Daoy (cell line): ENCODE measurements around the gene SCLY. TPM values are rescaled to one million over a fixed set of nuclear protein-coding genes. Genes with fewer than 3 reads are reported as not detected.

ENCODE experiments used
- DNase-seq: peaks from one replicate; pipeline ENCODE4 v3.0.0-alpha.2; 2015; ENCODE audit warnings: low read depth
- total RNA-seq: library from RNA; depleted of rRNA; stranded (reverse); fragments of >200 nt; shearing (Covaris generic); gene quantifications from 2 replicates; pipeline ENCODE4 v1.2.3, GENCODE V29; 2014

The SCLY gene
- total RNA-seq, 1 experiment from 2014 or later: 29.7 TPM

DNA sequence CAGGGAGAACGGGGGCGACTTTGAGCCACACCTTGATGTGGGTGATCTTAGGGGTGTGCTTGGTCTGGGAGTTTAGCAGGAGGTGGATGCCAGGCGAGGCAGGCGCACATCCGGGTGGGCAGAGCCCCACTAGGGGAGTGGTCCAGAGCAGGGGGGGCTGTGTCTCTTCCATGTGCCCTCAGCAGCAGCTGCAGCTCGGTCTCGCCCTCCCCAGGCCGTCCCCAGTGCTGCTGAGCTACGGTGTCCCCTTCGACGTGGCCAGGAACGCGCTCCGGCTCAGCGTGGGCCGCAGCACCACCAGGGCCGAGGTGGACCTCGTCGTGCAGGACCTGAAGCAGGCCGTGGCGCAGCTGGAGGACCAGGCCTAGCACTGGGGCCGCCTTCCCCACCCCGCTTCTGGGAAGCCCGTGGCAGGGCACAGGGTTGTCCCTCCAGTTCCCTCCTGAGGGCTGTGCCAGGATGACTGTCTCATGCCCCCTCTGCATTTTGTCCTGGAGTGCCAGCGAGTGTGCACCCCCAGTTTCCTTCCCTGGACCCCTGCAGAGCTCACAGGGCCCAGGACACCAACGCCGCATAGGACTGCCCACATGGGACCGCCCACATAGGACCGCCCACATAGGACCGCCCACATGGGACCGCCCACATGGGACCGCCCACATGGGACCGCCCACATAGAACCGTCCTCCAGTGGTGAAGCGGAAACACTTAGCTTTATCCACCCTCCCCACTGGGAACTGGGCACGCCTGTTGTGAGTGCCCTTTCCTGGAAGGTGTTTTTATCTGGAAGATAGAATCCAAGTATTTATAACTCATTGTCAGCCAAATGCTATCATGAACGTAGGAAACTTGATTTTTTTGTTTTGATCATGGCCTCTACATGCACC is 37.4 kb downstream of the SCLY start:
- DNase-seq: peak; percentile 76

DNA sequence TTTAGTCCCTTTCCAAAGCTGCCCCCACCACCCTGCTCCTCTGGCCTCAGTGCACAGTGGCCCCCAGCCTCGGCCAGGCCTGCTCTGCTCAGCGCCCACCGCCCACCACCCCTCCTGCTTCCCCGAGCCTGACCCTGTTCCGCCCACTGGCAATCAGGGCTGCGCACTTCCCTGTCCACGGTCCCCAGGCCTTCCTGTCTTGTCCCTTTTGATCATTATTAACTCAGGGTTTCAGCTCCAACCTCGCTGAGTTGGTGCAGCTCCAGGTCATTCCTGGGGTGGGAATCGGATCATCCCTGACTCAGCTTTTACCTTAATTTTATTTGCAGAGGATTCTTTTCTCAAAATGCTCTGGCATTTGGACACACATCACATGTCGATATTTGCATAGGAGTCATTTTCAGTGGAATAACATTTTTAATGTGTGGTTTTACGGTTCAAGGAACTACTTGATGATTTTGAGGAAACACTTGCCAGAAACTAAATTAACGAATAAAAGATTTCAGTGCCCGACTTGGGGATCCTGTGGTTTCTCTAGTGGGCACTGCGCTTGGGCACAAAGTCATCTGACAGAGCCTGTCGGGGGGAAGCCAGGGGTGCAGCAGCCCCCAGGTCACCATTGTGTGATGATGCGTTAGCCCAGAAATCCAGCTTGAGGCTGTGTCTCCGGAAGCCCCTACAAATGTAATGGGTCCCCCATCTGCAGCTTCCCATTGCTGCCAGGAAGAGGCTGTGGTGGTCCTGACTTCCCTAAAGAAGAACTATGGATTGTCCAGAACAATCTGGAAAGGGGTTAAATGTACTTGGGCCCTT is 38.3 kb downstream of the SCLY start:
- no peak for DNase-seq

DNA sequence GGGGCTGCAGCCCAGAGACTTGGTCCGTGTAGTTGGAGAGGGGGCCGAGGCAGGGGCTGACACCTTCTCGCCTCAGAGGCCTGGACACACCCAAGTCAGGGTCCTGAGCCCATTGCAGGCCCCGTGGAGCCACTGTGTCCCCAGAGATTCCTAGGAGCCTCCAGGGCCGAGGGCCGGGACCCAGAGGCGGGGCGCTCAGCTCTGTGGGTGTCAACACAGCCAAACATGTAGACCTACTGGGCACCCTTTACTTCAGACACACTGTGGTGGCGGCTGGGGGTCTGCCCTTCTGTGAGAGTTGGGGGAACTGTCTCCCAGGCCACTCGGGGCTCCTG is 38.9 kb downstream of the SCLY start:
- no peak for DNase-seq

DNA sequence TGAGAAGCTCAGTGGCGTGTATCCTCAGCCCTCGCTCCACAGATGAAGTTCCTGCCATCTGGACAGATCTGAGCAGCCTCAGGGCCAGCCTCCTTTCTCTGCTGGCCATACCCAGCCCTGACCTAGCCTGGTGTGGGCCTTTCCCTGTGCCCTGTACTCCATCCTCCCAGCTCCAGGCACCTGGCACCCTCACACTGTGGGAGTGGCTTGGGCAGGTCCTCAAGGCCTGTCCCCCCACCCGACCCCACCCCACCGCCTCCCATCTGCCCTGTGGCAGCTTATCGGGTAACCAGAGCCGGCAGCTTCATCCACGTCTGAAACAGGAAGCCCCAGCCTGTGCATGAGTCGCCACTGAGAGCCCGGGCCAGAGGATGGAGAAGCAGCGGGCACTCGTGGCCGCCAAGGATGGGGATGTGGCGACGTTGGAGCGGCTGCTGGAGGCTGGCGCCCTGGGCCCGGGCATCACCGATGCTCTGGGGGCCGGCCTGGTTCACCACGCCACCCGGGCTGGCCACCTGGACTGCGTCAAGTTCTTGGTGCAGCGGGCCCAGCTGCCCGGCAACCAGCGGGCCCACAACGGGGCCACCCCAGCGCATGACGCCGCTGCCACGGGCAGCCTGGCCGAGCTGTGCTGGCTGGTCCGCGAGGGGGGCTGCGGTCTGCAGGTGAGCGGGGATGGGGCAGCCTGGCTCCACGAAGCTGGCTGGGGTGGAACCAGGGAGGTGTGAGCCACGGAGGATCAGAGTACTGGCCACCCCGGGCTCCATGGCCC is 39.4 kb downstream of the SCLY start, which contains the start of gene ESPNL:
ESPNL (plus strand) TSS at position 292 of the 772 bp plus-strand sequence; CDS start at position 372, 80 bp downstream.
- peak; percentile 40 for DNase-seq

DNA sequence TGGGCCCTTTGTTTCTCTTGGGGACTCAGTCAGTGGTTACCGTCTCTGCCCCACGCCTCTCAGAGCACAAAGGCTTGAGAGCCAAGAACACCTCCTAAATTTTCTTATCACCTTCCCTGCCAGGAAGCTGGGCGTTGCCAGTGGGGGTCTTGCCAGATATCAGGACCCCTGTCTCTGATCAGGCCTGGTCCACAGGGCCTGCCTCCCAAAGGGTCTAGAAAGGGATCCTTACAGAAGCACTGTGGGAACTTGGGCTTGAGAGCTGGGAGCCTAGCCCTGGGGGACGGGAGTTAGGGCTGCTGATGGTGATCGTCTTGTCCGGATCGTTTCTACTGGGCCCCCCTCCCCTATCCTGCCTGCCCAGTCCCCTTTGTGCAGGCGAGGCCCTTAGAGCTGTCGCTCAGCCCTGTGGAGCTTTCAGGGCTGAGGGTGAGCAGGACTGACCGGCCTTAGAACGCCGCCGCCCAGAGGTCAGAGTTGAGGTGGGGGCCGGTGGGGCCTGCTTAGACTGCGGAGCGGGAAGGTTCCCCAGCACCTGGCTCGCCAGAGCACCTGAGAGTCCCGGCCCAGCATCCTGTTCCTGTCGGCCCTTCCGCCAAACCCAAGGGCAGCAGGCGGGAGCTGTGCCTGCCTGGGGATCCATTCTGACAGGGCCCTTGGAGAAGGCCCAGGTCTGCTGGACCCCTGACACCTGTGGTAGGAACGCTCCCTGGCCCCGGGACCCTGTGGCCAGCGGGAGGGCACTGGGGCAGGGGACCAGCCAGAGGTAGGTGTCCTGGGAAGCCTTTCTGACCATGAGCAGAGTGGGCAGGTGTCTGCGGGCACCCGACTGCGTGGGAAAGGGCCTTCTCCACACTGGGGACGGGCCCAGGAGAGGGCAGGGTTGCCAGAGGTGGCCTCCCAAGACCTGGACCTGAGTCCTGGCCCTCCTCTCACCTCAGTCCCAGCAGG is 40.3 kb downstream of the SCLY start:
- no peak for DNase-seq

DNA sequence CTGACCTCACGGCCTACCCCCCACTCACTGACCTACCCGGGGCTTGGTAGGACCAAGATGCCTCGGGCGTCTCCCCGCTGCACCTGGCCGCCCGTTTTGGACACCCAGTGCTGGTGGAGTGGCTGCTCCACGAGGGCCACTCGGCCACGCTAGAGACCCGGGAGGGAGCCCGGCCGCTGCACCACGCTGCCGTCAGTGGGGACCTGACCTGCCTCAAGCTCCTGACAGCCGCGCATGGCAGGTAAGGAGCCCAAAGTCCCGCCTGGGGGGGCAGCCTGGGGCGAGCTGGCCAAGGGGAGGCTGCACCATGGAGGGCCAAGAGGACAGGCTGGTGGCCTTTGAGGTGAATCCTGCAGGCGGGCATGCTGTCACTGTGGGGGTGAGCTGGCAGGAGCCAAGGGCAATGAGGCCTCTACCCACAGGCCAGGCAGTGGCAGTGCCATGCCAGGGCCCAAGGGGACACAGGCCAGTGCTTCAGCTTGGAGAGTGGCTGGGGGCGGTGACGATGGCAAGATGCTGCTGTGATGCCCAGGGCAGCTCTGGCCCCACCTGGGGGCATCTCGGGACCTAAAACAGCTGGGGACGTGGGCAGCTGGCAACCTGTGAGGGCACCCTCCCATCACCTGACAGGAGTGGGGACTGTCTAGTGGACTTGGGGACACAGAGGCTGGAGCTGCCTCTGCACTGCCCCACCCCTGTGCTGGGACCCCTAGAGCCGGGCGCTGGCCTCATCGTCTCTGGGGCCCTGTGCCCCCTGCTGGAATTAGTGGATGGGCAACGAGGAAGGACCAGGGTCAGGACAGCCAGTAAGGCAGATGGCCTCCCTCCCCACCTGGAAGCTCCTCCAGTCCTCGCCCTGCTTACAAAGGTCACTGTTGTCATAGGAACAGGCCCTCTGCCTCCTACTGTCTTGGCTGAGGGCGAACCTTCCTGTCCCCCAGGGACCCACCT is 41.4 kb downstream of the SCLY start:
- no peak for DNase-seq

DNA sequence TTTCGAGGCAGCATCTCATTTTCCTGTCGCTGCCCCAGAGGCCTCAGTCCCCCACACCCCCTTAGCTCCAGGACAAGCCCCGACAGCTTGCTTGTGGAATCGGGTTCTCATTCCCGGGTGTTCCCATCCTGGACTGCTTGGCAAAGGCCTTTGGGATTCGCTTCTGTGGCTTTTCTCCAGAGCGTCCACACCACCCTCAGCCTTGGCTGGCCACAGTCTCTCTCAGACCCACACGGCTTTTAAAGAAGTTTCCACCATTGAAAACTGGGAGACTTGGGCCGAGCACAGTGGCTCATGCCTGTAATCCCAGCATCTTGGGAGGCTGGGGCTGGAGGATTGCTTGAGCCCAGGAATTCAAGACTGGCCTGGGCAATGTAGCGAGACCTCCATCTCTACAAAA is 42.1 kb downstream of the SCLY start:
- DNase-seq: no peak

DNA sequence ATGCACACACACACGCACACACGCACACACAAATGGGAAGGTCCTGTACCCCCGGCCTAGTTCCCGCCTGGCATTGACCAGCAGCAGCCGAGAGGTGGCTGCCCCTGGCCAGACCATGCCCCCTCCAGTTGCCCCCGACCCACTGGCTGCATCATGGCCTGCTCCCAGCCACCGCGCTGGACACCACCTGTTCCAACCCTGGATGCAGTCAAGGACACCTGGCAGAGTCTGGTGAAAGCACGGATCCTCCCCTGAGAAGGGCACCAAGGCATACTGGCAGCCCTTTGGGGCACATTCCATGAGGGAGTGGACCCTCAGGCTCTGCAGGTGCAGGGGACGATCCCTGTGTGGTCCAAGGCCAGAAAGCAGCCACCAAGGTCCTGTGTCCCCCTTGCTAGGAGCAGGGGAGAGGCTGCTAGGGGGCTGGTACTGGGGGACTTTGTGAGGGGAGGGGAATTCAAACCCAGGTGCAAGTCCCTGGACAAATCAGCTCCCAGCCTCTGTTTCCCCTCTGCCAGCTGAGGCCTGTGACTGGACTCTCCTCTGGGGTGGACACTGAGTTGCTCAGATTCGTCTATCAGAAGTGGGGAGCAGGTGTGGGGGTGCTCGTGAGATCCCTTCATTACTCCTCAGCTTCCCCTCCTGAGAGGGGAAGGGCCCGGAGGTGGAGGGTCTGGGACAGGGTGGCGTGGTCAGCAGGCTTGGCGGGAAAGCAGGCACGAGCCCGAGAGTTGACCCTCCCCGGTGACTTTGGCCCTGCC is 42.8 kb downstream of the SCLY start:
- DNase-seq: no peak

DNA sequence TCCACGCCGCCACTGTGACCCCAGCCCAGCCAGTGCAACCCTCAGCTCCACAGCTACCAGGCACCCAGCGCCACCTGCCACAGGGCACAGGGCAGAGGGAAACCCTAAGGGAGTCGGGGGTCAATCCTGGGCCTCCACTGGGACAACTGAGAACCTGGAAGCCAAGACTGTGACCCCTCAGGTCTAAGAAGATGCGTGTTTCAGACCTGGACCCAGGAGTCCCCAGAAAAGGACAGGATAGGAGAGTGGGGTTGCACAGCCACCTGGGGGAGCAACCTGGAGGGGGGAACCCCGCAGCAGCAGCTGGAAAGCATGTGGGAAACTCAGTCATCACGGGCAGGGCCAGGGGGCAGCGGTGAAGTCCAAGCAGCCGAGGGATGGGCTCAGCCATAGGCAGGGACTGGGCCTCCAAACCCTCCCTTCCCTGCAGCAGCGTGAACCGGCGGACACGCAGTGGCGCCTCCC is 43.5 kb downstream of the SCLY start:
- DNase-seq: no peak

DNA sequence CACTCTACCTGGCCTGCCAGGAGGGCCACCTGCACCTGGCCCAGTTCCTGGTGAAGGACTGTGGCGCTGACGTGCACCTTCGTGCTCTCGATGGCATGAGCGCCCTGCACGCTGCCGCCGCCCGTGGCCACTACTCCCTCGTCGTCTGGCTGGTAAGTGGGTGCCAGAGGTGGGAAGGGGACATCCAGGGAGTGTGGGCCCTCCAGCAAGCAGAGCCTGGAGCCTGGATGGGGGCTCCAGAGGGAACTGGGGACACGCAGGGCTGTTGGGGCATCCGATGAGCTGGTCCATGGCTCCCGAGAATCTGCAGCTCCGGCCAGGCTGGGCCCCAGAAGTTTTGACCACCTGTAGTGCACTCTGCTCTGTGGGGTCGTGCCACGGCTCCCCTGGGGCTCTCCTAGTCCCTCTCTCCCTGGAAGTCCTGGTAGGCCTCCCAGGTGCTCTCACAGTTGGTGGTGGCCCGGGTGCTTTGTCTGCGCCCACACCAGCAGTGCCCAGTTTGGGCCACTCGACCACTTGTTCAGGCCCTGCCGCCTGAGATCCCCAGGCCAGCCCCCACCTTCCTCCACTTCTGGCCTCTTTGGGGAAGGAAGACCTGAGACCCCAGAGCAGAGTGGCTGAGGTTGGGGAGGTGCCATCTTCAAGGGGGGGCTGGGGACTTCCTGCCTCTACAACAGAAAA is 44.0 kb downstream of the SCLY start:
- DNase-seq: no peak

DNA sequence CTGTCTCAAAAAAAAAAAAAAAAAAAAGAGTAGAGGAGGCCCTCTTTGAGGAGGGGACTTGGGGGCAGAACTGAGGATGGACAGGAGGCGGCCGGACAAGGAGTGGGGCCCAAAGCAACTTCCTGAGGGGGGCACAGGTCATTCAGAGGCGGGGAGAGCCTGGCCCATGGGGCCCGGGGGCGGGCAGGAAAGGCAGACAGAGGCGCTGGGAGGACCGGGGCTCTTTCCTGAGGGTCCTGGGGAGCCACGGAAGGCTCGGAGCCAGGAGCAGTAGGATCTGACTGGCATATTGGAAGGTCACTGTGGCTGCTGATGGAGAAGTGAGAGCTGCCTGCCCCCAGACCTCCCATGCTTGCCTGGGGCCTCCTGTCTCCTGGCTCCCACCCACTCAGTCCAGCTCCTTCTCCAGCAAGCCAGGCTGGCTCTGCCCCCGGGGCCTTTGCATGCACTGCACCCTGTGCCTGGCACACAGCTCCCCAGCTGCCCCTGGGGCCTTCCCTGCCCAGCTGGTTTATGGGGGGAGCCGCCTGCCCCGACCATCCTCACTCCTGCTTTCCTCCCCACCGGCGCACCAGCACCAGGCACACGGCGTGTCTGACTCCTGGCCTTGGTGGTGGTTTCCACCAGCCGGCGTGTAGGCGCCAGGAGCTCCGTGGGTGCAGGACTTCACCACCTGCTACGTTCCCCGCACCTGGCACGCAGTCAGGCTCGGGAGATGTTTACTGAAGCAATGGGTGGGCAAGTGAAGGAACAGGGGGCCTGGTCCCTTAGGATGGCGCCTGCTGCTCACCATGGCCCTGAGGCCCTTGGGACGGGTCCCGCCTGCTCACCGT is 44.9 kb downstream of the SCLY start:
- peak; percentile 2 for DNase-seq

DNA sequence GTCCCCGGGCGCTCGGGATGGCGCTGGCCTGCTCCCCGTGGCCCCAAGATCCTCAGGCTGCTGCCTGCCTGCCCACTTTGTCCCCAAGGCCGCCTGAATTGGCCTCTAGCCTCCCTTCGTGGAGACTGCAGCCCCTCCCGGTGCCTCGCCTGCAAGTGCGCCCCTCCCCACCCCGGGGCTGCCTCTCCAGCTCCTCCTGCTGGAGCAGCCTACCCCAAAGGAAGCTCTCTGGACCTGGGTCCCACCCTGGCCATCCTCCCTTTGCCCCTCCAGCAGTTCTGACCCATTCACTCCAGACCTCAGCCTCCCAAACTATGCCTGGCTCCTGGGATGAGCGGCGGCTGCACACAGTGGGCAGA is 45.5 kb downstream of the SCLY start:
- peak; percentile 1 for DNase-seq

DNA sequence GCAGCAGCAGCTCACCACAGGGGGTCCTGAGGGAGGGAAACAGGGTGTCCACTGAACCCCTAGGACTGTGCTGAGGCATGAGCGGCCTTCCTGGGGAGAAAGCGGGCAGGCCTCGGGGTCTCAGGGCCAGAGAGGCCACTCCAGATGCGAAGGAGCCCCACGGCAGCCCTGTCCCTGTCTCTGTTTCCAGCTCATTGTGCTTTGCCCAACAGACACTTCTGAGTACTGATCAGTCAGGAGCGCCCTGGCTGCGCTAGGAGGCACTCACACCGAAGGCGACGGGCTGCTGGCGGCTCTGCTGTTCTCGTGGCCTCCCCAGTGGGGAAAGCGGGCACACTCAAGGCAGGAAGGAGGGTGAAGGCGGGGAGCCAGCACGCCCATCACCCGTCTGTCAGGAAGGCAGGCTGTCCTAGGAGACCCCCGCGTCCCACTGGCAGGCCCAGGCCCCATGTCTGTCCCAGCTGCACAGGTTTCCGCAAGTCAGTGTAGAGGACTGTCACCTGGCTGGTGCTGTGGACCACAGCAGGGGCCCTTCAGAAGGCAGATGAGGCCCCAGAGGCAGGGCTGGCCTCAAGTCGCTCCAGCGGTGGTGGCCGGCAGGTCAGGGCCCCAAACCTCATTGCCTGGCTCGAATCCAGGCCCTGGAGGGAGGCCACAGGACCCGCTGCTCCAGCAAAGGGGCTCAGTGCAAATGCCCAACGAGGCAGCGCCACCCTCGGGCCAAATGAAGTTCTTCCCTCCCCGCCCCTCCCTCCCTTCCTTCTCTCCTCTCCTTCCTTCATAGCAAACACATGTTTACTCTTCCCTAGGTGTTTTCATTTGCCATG is 46.1 kb downstream of the SCLY start:
- DNase-seq: peak; percentile 29

DNA sequence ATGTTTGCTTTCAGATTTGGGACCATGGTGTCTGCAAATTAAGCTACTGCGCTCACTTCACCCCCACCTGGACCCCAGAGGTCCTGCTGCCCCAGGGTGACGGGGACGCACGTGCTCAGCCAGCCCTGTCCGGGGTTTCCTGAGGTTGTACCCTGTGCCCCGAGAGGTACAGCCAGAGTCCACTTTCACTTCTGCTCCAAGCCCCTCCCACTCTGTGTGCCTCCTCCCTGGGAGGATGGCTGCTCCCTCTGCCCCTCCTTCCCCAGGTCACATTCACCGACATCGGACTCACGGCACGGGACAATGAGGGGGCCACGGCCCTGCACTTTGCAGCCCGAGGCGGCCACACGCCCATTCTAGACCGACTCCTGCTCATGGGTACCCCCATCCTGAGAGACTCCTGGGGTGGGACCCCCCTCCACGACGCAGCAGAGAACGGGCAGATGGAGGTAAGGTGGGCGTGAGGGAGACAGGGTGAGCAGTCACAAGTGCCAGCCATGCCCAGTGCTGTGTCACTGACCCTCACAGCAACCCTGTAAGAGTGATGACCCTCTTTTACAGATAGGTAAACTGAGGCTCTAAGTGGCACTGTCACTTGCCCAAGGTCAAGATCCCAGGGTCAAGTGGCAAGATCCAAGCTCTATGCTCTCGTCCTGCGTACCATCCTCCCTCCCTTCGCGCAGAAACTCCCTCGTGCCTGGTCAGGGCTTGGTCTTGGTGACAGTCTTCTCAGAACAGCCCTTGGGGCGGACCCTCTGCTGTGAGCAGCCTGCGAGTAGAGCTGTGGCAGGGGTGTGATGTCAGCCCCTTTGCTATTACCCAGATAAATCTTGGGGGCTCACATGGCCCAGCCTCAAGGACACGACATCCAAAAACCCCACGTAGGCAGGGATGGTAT is 47.0 kb downstream of the SCLY start:
- peak; percentile 31 for DNase-seq

DNA sequence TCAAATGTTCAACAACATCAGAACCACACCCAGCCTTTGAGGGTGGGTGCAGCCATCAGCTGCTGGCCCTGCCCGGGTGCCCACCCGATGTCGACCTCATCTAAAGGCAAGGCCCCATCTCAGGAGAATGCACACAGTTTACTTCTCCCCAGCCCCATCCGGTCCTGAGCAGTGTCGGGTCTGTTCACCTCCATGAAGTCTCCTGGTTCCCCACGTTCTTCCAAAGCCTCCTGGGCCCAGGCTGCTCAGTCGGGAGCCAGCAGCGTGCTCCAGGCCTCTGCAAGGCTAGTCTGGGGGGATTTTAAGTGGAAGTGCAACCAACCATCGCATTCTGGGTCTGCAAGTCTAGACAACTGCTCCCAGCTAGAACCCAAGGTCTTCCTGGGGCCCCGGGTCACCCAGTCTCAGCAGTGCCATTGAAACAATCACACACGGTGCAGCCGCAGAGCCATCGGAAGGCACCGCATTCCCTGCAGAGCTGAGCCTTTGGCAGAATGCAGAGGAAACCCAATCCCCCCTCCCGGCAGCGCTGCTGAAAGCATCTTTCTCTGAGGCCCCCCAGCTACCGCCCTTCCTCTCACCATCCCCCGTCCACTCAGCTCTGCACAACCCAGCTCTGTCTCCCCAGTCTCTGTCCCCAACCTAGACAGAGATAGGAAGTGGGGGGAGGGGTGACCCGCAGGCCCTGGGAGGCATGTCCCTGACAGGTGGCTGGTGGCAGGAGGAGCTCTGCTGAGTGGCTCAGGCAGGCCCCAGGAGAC is 47.8 kb downstream of the SCLY start:
- DNase-seq: no peak
